Stimulated activated CD4-positive, alpha-beta T cell treated with anti-CD3 and anti-CD28 coated beads, Interleukin-2, amount 100 ng/mL, for 4 hours (primary cell): ENCODE data around the gene MAT2A.
A peak's percentile ranks its signal among the peaks of the same experiment; 100 is the strongest.
"Not testable (repeated sequence)": the region's sequence is repeated elsewhere in the genome, so short reads cannot be mapped to it uniquely, and the experiment has no call there.

Source experiments
- DNase-seq: peaks from one replicate; pipeline ENCODE4 v3.0.0-alpha.2; 2020; ENCODE audit warnings: low read depth

Gene MAT2A

GRCh38 chr2:85524336-85524908 lies 14.5 kb upstream of the MAT2A start:
- DNase-seq: no peak

DNA sequence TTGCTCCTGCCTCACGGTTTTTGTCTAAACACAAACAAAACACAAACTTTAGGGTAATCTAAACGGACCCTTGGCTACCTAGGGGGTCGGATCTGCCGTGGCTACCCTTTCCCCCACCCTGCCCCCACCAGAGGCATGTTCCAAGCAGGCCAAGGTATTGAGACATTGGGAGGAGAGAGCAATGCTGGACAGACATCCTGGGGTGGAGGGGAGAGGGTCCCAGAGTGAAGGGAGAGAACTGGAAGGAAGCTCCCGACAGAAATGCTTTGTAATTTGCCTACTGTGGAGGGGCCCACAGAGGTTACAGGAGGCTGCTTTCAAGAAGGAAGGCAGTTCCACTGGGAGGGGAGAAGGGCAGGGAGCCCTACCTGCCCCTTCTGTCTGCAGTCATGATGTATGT lies 13.9 kb upstream of the MAT2A start:
- no peak for DNase-seq

GRCh38 chr2:85525567-85525966 lies 13.4 kb upstream of the MAT2A start:
- DNase-seq: no peak

DNA sequence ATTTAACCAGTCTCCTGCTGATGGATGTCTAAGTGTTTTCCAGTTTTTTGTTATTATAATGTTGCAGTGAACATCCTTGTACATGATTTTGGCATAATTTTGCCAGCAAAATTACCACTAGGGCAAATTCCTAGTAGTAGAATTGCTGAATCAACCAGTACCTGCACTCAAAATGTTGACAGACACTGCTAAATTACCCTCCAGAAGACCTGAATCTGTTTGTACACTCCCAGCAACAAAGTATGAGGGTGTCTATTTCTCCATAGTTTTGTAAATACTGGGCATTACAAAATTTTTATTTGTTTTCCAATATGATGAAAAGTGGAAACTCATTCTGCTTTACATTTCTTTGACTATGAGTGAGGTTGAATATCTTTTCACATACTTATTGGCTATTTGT lies 11.2 kb upstream of the MAT2A start:
- no peak for DNase-seq

GRCh38 chr2:85528355-85528754 lies 10.6 kb upstream of the MAT2A start:
- no peak for DNase-seq

- DNase-seq: no peak
Measured at GRCh38 chr2:85529809-85530208, 9.2 kb upstream of the MAT2A start.

DNA sequence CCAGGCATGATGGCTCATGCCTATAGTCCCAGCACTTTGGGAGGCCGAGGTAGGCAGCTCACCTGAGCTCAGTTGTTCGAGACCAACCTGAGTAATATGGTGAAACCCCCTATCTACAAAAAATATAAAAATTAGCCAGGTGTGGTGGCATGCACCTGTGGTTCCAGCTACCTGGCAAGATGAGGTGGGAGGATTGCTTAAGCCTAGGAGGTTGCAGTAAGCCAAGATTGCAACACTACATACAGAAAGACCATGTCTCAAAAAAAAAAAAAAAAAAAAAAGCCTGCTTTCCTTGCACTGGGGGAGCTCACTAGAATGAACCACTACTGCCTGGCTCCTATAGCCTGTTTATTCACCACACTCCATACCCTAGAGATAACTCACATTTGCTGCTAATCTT lies 7.4 kb upstream of the MAT2A start:
- DNase-seq: no peak

DNA sequence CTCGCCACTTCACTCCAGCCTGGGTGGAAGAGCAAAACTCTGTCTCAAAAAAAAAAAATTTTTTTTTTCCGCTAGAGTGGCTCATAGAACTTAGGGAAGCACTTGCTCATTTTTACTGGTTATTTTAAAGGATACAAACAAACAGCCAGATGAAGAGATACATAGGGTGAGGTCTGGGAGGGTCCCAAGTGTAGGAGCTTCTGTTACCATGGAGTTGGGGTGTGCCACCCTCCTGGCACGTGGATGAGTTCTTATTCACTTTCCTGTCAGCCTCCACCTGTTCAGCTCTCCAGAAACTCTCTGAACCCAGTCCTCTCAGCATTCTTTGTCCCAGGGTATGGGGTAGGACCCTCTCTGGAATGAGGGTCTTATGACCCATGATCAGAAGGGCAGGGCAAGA lies 4.9 kb upstream of the MAT2A start:
- no peak for DNase-seq

- no peak for DNase-seq
Measured at GRCh38 chr2:85534881-85535280, 4.1 kb upstream of the MAT2A start.

DNA sequence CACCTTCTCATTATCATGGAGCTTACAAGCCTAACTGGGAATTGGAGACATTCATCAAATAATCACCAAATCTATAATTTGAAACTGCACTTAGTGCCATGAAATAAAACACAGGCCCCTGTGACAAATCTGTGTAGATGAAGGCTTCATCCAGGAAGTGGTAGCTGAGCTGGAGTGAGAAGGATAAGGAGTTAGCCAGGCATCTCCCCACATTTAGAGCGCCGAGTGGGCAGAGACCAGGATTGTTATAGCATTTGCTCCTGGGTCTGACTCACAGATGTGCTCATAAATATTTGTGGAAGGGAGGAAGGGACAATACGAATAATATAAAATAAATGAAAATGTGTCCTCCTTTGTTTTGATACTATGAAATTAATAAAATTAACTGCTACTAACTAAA lies 2.5 kb upstream of the MAT2A start:
- no peak for DNase-seq

DNA sequence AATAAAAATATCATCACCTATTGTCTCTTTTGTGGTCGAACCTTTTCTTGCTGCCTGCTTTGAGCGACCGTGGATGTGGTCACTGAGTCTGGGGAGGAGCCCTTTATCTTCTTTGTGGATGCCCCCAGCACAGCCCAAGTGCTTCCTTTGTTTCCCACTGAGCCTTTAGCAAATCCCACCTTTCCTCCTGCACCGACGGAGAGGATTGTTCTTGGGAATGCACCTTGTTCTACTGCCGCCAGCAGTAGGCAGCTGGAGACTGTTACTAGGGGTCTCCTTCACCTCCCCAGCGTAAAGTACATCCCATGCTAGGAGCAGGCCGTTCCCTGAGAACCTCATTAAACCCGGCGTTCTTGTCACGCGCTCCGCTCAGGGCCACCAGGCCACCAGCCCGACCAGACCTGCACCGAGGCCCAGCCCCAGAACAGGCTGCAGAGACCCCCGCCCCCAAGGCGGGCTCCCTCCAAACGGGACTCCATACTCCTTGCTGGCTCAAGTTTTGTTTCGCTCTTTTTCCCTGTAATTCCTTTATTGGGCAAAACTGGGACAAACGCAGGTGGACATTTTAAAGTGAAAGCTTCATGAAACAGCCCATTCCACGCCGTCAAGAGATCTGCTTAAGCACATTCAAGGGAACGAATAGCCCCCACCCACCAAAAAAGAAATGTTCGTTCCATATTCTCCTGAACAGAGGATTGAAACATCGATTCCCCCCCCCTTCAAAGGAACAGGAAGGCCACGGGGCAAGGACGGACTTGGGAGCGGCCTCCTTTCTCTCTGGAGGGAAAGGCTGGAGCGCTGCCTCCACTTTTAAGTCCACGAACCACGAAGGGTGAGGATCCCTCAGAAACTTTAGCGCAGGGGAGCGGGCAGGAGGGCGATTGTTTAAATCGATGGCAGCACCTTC lies 1.1 kb upstream of the MAT2A start:
- no peak for DNase-seq

DNA sequence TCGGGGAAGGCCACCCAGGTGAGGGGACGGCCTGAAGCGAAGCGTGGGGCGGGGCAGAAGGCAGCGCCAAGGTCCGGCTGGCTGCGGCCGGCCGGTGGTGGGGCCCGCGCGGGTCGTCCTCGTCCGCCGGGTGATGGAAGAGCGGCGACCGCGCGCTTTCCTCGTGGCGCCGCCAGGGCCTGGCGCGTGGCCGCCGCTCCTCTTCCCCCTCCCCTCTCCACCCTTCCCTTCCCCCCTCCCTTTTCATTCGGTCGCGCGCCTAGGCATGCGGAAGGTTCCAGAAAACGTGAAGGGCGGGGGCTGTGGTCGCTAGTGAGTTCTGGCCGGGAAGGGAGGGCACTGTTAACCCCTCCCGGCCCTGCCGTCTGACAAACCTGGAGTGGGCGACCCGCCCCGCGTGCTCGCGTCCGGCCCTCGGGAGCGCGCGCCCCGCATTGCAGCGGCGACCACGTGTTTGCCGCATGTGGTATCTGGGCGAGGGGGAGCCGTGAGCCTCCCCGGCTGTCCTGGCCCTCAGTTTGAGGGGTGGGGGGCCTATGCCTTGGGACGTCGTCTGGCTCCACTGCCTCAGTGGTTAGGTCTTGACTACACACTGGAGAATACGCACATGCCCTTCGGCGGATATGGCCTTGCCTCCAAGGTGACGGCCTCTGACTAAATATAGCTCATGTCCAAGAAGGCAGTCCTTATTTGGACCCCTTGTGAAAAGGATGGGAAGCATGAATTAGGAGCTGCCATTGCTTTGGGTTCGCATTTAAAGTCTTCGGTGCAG lies 579 bp downstream of the MAT2A start:
- peak; percentile 77 for DNase-seq

GRCh38 chr2:85540133-85540648 lies 1.2 kb downstream of the MAT2A start:
- DNase-seq: no peak

DNA sequence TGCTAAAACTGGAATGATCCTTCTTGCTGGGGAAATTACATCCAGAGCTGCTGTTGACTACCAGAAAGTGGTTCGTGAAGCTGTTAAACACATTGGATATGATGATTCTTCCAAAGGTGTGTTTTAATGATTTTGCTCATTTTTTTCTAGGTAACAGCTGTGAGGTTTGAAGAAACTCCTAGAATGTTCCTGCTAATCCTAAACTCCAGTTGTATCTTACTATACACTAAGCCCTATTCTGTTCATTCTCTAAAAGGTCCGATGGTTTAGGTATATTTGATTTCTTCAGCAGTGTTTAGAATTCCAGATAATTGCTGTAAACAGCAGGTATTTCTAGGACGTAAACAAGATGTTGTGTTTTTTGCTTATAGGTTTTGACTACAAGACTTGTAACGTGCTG lies 2.3 kb downstream of the MAT2A start:
- DNase-seq: no peak

DNA sequence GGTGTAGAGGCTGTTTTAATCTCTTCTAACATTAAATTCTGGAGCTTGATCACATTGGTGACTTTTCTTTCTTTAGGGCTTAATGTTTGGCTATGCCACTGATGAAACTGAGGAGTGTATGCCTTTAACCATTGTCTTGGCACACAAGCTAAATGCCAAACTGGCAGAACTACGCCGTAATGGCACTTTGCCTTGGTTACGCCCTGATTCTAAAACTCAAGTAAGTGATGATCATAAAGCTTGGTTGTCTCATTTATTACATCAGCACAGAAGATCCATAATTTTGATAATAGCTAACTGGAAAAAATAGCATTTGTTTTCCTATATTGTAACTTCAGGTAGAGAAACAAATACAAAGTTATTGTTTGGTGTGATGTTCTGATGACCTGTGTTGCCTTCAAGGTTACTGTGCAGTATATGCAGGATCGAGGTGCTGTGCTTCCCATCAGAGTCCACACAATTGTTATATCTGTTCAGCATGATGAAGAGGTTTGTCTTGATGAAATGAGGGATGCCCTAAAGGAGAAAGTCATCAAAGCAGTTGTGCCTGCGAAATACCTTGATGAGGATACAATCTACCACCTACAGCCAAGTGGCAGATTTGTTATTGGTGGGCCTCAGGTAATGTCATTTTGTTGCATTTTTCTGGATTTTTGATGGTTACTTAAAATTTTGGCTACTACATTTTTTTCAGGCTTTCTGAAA lies 2.9 kb downstream of the MAT2A start:
- no peak for DNase-seq

DNA sequence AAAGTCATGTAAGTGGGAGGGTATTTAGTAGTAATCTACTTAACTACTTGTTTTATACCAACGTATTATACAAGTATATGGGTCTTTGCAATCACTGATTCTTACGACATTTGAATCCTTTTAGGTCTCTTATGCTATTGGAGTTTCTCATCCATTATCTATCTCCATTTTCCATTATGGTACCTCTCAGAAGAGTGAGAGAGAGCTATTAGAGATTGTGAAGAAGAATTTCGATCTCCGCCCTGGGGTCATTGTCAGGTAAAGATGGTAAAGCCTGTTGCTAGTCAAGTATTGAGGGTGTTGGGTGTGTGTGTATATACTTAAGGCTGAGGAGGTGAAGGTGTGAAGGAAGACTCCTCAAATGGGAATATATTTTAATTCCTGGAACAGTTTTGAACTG lies 3.8 kb downstream of the MAT2A start:
- no peak for DNase-seq

DNA sequence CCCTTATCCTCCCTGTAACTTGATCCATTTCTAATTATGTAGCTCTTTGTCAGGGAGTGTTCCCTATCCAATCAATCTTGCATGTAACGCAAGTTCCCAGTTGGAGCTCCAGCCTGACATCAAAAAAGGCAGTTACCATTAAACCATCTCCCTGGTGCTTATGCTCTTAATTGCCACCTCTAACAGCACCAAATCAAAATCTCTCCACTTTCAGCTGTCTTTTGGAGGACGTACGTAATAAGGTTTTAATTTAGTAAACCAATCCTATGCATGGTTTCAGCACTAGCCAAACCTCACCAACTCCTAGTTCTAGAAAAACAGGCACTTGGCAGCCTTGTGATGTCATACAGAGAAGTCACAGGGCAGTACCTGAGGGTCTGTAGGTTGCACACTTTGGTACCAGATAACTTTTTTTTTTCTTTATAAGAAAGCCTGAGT lies 5.3 kb downstream of the MAT2A start:
- not testable (repeated sequence) for DNase-seq

DNA sequence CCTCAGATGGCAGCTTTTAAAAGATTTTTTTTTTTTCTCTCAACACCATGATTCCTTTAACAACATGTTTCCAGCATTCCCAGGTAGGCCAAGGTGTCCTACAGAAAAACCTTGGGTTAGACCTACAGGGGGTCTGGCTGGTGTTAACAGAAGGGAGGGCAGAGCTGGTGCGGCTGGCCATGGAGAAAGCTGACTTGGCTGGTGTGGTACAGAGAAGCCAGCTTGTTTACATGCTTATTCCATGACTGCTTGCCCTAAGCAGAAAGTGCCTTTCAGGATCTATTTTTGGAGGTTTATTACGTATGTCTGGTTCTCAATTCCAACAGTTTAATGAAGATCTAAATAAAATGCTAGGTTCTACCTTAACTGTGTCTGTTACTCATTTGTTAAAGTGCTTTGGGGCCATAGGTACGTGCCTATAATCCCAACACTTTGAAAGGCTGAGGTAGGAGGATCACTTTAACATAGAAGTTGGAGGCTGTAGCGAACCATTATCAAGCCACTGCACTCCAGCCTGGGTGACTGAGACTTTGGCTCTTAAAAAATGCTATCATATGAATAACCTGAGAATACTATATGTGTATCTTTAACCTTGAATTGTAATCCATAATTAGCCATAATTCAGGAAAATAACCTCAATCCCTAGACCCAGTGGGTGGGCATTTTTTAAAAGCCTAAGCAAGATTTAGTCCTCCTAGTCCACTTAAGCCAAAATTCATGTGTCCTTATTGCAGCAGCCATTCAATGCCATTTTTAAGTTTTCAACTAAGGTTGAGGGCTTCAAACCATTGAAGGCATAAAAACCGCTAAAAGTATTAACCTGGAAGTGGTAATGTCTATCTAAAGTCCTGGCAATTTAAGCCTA lies 6.2 kb downstream of the MAT2A start:
- DNase-seq: not testable (repeated sequence)

DNA sequence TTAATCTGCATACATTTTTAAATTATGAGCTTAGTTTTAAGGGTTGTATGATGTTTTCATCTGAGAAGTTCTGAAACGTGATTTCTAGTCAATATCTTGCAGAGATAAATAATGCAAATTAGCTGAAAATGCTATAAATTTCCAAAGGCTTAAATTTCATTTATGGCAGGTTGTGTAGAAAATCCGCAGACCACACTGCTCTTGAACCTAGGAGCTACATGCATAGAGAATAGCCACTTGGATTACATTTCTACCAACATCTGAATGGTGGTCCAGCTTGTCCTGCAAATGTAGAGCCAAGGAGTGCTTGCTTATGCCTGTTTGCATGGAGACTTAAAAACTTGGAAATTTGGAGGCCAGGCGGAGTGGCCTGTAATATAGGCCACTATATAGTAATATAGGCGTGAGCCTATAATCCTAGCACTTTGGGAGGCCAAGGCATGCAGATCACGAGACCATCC lies 6.8 kb downstream of the MAT2A start:
- DNase-seq: no peak

DNA sequence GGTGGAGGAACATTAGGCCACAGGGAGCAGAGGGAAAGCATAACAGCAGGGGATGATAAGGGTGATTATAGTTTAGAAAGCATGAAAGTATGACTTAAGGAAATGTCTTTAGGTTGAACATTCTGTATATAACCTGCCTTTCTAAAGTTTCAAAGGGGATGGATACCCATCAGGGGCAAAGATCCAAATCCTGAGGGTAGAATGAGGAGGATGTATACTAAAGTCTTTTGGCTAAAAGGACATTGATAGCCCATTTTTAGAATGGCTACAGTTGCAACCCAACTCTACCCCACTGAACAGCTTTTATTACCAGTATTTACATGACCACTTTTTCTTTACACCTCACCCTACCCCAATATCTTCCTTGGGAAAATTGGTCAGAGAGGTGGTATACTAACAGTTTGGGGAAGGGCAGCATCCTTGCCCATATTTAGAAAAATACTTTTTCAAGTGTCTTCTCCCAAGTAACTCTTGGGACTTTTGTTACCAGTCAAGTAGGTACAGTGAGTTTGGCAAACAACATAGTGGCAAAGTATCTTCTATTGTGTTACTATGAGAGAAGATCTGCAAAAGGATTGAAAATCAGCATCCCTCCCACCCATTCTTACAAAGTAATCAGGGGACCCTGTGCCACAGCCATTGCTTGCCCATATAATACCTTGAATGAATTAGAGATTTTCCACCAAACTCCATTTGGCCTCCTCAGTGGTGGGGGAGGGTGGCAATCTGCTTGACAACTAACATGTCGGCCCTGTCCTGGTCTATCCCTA lies 8.3 kb downstream of the MAT2A start:
- no peak for DNase-seq
